Measurements from ENCODE around the gene LMO7. TPM values are rescaled to one million over a fixed set of nuclear protein-coding genes. Genes with fewer than 3 reads are reported as not detected.

LMO7 gene
- total RNA-seq, 2 experiments from 2014 or later: 21.4 to 25.4 TPM

DNA sequence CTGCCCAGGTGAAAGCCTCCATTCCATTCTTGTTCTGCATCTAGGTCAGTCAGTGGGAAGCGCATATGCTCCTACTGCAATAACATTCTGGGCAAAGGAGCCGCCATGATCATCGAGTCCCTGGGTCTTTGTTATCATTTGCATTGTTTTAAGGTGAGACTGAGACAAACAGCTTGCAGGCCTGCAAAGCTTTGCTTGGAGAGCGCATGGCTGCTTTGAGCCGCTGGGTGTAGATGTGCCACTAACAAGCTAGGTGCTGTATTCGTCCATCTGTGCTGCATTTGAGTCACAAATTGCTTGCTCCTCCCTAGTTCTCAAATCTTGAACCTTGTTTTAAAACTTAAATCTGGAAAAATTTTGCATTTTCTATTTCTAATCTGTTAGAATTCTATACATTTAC lies 219.1 kb downstream of the LMO7 start:
- H3K9me3 ChIP-seq (ENCODE audit: low read length): no peaks in the 10 kb centered on the region
- CTCF ChIA-PET (ENCODE audit: unreplicated experiment): no interaction called here
- no TSS peak for BruUV-seq (replicated peaks)

DNA sequence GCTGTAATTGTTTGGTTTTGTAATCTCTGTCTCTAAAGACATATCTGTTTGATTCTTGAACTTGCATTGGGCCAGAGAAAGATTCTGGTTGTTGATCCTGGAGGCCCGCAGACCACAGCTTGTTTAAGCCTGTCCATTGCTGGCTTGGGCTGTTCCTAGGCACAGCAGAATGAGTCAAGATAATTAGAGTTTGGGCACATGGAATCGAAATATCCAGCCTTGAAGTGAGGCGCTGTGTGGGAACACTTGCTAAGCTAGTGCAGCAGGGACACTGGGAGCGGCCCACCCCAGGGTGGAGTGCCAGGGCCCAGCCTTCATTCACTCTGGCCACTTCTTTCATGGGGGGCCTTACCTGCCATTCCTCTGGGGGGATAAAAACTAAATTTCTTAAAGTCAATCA lies 219.7 kb downstream of the LMO7 start:
- no peaks in the 10 kb centered on the region for H4K20me1 ChIP-seq (ENCODE audit: insufficient read depth, low read length)
- POLR2A ChIA-PET: interaction anchor here (0.7 to 2.7 kb wide), 4 partner anchors 12 to 1585 kb away, joined by 3 to 6 read pairs (median 4); no protein-coding TSS in a partner anchor
- DNase-seq (ENCODE audit: low spot score): no peak
- H3K36me3 ChIP-seq (ENCODE audit: insufficient read depth, low read length): no peaks in the 10 kb centered on the region
- H2AFZ ChIP-seq (ENCODE audit: low read length): no peak overlapping the region
- no TSS peak for BruUV-seq (replicated peaks)
- H3K9me3 ChIP-seq (ENCODE audit: low read length): no peaks in the 10 kb centered on the region
- H3K27ac ChIP-seq (ENCODE audit: low read depth, low read length, poor library complexity, severe bottlenecking): no peak overlapping the region
- intact Hi-C loops (cut with micrococcal nuclease; ENCODE audit: unreplicated experiment): no loop called here
- CTCF ChIA-PET (ENCODE audit: unreplicated experiment): interaction anchor here (1.4 kb wide), 1 partner anchor 14 kb away, joined by 3 read pairs; no protein-coding TSS in a partner anchor
- no peak for TF ChIP-seq EZH2phosphoT487 (IDR thresholded peaks at IDR 0.05; ENCODE audit: borderline replicate concordance, low read depth, low read length)
- TF ChIP-seq, protein P1, sequence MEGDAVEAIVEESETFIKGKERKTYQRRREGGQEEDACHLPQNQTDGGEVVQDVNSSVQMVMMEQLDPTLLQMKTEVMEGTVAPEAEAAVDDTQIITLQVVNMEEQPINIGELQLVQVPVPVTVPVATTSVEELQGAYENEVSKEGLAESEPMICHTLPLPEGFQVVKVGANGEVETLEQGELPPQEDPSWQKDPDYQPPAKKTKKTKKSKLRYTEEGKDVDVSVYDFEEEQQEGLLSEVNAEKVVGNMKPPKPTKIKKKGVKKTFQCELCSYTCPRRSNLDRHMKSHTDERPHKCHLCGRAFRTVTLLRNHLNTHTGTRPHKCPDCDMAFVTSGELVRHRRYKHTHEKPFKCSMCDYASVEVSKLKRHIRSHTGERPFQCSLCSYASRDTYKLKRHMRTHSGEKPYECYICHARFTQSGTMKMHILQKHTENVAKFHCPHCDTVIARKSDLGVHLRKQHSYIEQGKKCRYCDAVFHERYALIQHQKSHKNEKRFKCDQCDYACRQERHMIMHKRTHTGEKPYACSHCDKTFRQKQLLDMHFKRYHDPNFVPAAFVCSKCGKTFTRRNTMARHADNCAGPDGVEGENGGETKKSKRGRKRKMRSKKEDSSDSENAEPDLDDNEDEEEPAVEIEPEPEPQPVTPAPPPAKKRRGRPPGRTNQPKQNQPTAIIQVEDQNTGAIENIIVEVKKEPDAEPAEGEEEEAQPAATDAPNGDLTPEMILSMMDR (conservative IDR thresholded peaks at IDR 0.05; ENCODE audit: low read length): no peak
- no peaks in the 10 kb centered on the region for H3K4me1 ChIP-seq (ENCODE audit: insufficient read depth, low read length, poor library complexity, severe bottlenecking)
- no peak overlapping the region for H3K4me3 ChIP-seq (ENCODE audit: low read depth, low read length, poor library complexity, severe bottlenecking)
- H3K9me2 ChIP-seq (ENCODE audit: insufficient read depth, low read length): no peaks in the 10 kb centered on the region
- no peak overlapping the region for H3K4me2 ChIP-seq (ENCODE audit: low read length)
- no peaks in the 10 kb centered on the region for H3K79me2 ChIP-seq (ENCODE audit: insufficient read depth, low read depth, low read length)

More for the DNA sequence above, 219.1 kb downstream of the LMO7 start:
- no peak overlapping the region for H3K4me3 ChIP-seq (ENCODE audit: low read depth, low read length, poor library complexity, severe bottlenecking)
- H3K79me2 ChIP-seq (ENCODE audit: insufficient read depth, low read depth, low read length): no peaks in the 10 kb centered on the region
- no peaks in the 10 kb centered on the region for H3K4me1 ChIP-seq (ENCODE audit: insufficient read depth, low read length, poor library complexity, severe bottlenecking)
- no peak overlapping the region for H3K27ac ChIP-seq (ENCODE audit: low read depth, low read length, poor library complexity, severe bottlenecking)
- no peak overlapping the region for H2AFZ ChIP-seq (ENCODE audit: low read length)
- H3K9me2 ChIP-seq (ENCODE audit: insufficient read depth, low read length): no peaks in the 10 kb centered on the region
- H3K4me2 ChIP-seq (ENCODE audit: low read length): no peak overlapping the region
- POLR2A ChIA-PET: interaction anchor here (2.7 kb wide), 1 partner anchor 13 kb away, joined by 6 read pairs; no protein-coding TSS in a partner anchor
- intact Hi-C loops (cut with micrococcal nuclease; ENCODE audit: unreplicated experiment): no loop called here
- no peaks in the 10 kb centered on the region for H3K36me3 ChIP-seq (ENCODE audit: insufficient read depth, low read length)
- no peak for DNase-seq (ENCODE audit: low spot score)
- no peaks in the 10 kb centered on the region for H4K20me1 ChIP-seq (ENCODE audit: insufficient read depth, low read length)
- TF ChIP-seq EZH2phosphoT487 (IDR thresholded peaks at IDR 0.05; ENCODE audit: borderline replicate concordance, low read depth, low read length): no peak
- TF ChIP-seq, protein P1 (conservative IDR thresholded peaks at IDR 0.05; ENCODE audit: low read length): no peak

DNA sequence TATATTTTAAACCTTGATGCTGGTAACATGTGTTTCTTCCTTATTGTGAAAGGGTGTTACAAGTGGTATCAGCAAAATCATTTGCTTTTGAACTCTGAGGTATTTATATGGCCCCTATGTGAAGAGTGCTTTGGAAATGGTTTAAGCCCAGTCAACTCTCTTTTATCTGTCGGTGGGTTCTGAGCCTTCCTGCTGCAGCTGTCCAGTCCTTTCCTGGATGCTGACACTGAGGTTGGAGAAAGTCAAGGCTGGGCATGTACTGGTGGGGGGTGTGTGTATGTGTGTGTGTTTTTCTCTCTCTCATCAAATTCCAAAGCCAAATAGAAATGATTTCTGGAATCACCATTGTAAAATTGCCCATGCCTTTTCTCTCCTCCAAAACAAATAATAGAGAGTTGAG lies 221.2 kb downstream of the LMO7 start:
- no peak for DNase-seq (ENCODE audit: low spot score)
- H3K36me3 ChIP-seq (ENCODE audit: insufficient read depth, low read length): no peaks in the 10 kb centered on the region
- H3K4me3 ChIP-seq (ENCODE audit: low read depth, low read length, poor library complexity, severe bottlenecking): no peak overlapping the region
- POLR2A ChIA-PET: interaction anchor here (0.5 to 2.7 kb wide), 3 partner anchors 11 to 1089 kb away, joined by 3 to 6 read pairs (median 3); no protein-coding TSS in a partner anchor
- H2AFZ ChIP-seq (ENCODE audit: low read length): no peak overlapping the region
- intact Hi-C loops (cut with micrococcal nuclease; ENCODE audit: unreplicated experiment): no loop called here
- no TSS peak for BruUV-seq (replicated peaks)
- CTCF ChIA-PET (ENCODE audit: unreplicated experiment): interaction anchor here (1.4 kb wide), 1 partner anchor 12 kb away, joined by 3 read pairs; no protein-coding TSS in a partner anchor
- H3K9me2 ChIP-seq (ENCODE audit: insufficient read depth, low read length): no peaks in the 10 kb centered on the region
- no peaks in the 10 kb centered on the region for H3K9me3 ChIP-seq (ENCODE audit: low read length)
- H3K4me2 ChIP-seq (ENCODE audit: low read length): no peak overlapping the region
- H3K27ac ChIP-seq (ENCODE audit: low read depth, low read length, poor library complexity, severe bottlenecking): no peak overlapping the region
- H4K20me1 ChIP-seq (ENCODE audit: insufficient read depth, low read length): no peaks in the 10 kb centered on the region
- TF ChIP-seq, protein P1 (conservative IDR thresholded peaks at IDR 0.05; ENCODE audit: low read length): no peak
- TF ChIP-seq EZH2phosphoT487 (IDR thresholded peaks at IDR 0.05; ENCODE audit: borderline replicate concordance, low read depth, low read length): no peak
- no peaks in the 10 kb centered on the region for H3K79me2 ChIP-seq (ENCODE audit: insufficient read depth, low read depth, low read length)
- H3K4me1 ChIP-seq (ENCODE audit: insufficient read depth, low read length, poor library complexity, severe bottlenecking): no peaks in the 10 kb centered on the region

All from OCI-LY7 (cell line).